Amniotic stem cell (primary cell): ENCODE measurements around the gene CDC14C.
"Not testable (repeated sequence)": the region's sequence is repeated elsewhere in the genome, so short reads cannot be mapped to it uniquely, and the experiment has no call there.

ENCODE experiments used
- DNase-seq: peaks from one replicate; lab custom pipeline; 2025; lab: John Stamatoyannopoulos, UW

The CDC14C gene

GRCh38 chr7:48924433-48924832 lies at the start of gene CDC14C:
Gene CDC14C, plus strand, starts transcription at chr7:48924547. Its CDS starts 126 bp downstream, at chr7:48924673.
- no peak for DNase-seq

GRCh38 chr7:48875045-48875916 lies 49.1 kb upstream of the CDC14C start:
- no peak for DNase-seq

GRCh38 chr7:48876087-48876486 lies 48.3 kb upstream of the CDC14C start:
- no peak for DNase-seq

- DNase-seq: no peak
Measured at GRCh38 chr7:48880851-48881250, 43.5 kb upstream of the CDC14C start.

DNA sequence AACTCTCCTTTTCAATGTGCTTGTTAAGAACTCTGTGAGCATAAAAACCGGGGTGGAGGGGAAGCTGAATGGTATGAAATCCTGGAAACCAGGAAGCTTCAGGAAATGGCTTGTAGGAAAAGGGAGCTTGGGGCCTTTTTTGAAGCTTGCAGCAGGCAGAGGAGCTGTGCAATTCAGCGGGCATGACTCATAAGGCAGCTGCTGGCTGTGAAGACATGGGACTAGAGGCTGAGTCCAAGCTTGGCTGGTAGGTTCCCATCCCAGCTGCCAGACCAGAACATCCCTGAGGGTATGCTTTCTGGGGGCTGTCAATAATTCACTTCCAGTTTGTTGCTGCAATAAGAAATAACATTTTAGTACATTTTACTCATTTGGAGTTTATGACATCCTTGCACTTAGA lies 36.8 kb upstream of the CDC14C start:
- no peak for DNase-seq

GRCh38 chr7:48894574-48894973 lies 29.8 kb upstream of the CDC14C start:
- no peak for DNase-seq

- DNase-seq: no peak
Measured at GRCh38 chr7:48899932-48900331, 24.4 kb upstream of the CDC14C start.

DNA sequence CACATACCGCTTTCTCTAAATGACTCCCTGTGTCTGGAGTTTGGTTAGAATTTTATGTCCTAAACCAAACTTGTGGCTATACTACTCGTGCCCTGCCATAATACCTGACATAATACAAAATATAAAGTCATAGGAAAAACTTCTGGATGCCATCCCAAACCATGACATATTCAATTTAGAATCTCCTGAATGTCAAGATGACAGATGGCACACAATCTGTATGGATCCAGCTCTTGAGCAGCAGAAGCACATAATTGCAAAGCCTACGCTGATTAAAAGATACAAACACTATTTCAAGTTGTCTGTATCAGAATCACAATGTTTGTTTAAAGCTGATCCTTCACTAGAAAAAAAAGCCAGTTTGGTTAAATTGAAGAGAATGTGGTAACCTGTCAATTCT lies 22.4 kb upstream of the CDC14C start:
- no peak for DNase-seq

DNA sequence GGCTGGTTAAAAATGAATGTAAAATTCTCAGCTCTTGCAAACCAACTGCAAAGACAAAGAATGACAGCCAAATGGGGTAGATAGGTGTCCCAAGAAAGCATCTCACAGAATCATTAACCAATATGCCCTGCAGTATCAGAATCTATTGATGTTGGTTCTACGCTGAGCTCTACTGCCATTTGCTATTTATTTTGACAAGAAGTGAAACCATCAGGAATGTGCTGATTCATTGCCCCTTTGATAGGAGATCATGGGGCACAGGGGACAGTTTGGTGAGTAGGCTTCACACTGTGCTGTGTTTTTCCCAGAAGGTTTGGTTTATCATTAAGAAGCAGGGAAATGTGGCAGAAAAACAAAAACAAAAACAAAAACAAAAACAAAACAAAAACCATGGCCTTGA lies 19.4 kb upstream of the CDC14C start:
- no peak for DNase-seq

DNA sequence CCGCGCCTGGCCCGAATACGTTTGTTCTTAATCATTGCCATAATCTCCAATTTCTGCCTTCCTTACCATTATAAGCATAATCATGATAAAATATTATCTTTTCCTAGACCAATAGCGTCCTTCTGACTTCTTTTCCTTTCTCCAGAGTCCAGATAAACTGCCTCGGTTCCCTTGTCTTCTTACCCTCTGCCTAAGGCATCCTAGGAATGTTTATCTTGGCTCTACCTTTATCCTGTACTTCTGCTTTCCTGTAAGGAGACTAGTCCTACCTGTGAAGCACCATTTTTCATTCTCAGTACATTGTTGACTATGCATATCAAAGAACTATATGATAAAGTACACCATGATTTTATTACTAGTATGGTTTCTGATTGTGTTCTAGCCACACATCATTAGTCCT lies 18.7 kb upstream of the CDC14C start:
- DNase-seq: not testable (repeated sequence)

GRCh38 chr7:48909887-48910286 lies 14.5 kb upstream of the CDC14C start:
- not testable (repeated sequence) for DNase-seq

- no peak for DNase-seq
Measured at GRCh38 chr7:48931481-48931880, 7.1 kb downstream of the CDC14C start.

GRCh38 chr7:48932126-48932910 lies 8.0 kb downstream of the CDC14C start:
- DNase-seq: no peak

DNA sequence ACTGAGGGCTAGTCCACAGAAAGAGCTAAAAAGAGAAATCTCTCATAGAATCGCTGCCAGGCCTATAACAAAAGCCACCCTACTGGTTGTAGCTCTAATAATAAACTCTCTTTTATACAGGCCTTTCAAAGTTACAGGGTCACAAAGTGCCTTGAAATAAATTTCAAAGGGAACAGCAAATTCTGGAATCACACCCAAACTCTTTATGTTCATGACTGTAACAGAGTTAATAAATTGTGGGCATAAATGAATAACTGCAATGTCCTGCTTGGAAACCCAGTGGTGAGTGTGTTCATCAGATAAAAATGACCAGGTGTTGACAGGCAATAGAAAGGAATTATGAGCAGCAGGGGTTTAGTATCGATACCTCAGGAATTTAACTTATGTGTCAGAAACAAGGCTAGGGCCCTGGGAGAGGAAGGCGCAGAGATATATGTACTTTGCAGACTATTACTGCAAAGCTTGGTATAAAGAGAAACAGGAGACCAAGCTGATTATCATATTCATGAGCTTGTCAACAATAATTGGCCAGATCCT lies 9.3 kb downstream of the CDC14C start:
- DNase-seq: no peak

DNA sequence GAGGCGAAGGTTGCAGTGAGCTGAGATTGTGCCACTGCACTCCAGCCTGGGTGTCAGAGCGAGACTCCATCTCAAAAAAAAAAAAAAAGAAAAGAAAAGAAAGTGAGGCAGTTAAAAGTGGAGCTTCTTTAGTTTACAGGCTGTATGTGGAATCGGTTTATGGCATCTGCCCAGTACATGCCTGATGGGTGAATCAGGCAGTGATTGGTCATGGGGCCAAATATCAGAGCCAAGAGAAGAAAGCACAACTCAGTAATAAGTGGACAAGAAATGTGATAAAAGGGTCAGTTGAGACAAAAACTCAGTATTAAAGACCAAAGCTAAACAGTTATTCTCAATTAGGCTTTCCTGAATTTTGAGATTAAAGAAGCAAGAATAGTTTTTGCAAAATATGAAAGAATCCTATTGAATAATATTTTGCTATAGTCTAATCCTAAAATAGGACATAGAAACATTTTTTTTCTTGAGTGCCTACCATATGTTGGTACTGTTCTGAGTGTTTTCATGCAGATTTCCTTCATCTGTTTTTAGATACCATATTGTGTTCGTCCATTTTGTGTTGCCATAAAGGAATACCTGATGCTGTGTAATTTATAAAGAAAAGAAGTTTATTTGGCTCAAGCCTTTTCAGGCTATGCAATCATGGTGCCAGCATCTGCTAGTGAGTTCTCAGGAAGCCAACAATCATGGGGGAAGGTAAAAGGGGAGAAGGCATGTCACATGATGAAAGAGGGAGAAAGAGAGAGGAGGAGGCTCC lies 14.4 kb downstream of the CDC14C start:
- DNase-seq: no peak

DNA sequence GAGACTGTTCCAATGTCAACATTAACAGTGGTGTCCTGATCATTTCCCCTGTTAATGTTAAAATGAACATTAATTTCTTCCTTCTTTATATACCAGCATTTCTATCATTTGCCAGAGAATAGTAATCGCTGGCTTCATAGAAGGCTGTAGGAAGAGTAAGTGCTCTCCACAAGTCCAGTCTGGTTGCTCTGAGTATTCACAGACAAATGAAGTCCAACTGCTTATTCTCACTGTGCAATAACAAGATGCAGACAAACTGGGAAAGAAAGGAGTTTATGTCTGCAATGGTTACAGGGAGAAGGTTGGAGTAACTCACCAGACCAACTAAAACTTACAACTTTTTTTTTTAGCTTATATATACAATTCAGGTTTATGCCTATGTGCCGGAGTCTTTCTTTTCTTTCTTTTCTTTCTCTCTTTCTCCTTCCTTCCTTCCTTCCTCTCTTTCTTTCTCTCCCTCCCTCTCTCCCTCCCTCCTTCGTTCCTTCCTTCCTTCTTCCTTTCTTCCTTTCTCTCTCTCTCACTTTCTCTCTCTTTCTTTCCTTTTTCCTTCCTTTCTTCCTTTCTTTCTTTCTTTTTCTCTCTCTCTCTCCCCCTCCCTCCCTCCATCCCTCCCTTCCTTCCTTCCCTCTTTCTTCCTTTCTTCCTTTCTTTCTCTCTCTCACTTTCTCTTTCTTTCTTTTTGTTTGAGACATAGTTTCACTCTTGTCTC lies 19.1 kb downstream of the CDC14C start:
- DNase-seq: no peak

DNA sequence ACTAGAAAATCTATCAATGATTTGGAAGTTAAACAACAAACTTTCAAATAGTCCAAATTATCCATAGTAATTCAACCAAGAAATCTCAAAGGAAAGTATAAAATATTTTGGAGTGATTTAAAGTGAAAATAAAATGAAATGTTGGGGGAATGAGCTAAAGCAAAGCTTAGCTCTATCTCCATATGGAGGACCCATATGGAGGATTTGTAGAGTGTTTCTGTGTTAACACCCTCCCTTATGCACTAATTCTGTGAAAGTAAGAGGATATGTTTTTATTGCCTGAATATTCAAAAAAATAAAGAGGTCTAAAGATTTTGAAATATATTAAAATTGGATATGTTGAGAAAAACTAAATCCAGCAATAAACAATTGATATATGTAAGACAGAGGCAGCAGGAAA lies 31.6 kb downstream of the CDC14C start:
- no peak for DNase-seq

DNA sequence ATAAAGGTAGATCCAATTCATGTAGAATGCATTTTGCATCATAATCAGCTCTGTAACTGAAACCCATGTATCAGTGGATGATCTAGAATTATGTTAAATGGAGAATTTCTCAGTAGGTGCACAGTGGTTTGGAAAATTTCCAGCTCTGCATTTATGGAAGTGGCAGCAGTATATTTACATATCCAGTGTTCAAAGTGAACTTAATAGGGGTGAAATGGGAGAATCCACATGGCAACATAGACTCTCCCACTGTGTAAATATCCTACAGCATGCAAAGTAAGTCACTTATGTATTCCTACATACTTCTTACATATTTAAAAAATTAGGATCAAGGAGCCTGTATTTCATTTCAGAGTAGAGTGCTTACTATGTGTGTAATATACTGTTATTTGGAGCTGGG lies 35.3 kb downstream of the CDC14C start:
- no peak for DNase-seq

GRCh38 chr7:48962821-48963505 lies 38.6 kb downstream of the CDC14C start:
- no peak for DNase-seq

DNA sequence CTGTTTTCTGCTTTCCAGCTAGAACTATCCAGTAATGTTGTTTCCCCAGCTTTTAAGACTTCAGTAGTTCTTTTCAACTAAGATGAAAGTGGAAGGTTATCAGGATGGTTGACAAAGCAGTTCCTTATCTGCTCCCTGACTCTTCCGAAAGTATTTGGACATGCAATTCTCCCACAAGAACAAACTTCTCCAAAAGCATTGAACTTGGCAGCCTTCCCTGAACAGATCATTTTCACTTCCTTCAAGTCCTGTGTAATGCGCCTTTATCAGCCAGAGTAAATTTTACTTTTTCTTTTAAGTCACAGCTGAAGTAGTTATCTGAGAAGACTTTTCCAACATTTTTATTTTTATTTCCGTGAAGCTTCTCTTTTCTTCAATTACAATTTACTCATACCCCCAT lies 39.7 kb downstream of the CDC14C start:
- no peak for DNase-seq

DNA sequence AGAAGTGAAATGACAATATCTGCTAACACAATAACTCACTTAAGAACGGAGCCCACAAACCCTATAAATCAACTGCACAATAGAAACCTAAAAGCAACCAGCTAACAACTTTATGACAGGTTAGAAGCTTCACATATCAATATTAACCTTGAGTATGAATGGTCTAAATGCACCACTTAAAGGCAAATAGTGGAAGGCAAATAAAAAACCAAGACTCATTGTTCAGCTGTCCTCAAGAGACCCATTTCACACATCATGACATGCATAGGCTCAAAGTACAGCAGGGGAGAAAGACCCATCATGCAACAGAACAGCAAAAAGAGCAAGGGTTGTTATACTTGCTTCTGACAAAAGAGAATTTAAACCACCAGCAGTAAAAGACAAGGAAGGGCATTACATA lies 46.8 kb downstream of the CDC14C start:
- DNase-seq: no peak
